ENCODE measurements around the gene GALNTL6. TPM values are rescaled to one million over a fixed set of nuclear protein-coding genes. Genes with fewer than 3 reads are reported as not detected.

Gene GALNTL6
- total and polyA plus RNA-seq, 2 of the 4 experiments (the other 2 are of a cell fraction): under 0.01 TPM; not detected in 1

DNA sequence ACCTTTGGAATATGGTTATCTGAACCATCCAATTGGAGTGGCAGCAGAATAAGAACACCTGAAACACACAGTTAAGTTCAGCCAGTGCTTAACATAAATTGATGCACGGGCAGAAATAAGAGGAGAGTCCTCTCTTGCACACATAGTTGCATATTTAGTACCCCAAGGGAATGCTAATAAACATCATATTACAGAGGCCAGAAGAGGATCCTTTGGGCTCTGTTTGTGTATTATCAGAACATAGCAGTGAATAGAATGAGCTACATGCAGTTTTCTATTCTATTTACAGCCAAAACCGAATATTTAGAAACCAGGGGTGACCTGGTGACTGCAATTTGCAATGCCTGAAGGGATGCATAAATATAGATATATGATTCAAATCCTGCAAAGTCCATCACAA lies 1054.6 kb downstream of the GALNTL6 start:
- BruUV-seq (replicated peaks): no TSS peak
- dilution Hi-C loops (cut with HindIII; ENCODE audit: low sequenced_read_pairs, unreplicated experiment): no loop called here

More for the DNA sequence above, 1054.6 kb downstream of the GALNTL6 start:
- Histone ChIP-seq H2AK5ac (ENCODE audit: low read depth, low read length) (no peak overlapping the region), H3K36me3 (ENCODE audit: control insufficient read depth, insufficient read depth, low read length) (no peaks in the 10 kb centered on the region), H2BK20ac (ENCODE audit: low read depth, low read length) (no peak overlapping the region), H4K5ac (ENCODE audit: low read depth, low read length) (no peak overlapping the region), H3K4ac (ENCODE audit: low read depth, low read length) (no peak overlapping the region), H3K4me2 (ENCODE audit: low read depth, low read length) (no peak overlapping the region), H2AFZ (replicated peaks; ENCODE audit: low read length, poor library complexity) (no peak overlapping the region), H2AK9ac (replicated peaks; ENCODE audit: low read depth, low read length, poor library complexity) (no peak overlapping the region), H3K23ac (ENCODE audit: low read depth, low read length) (no peak overlapping the region), H3K9me3 (ENCODE audit: control insufficient read depth, insufficient read depth, low read length) (no peaks in the 10 kb centered on the region), H3K18ac (ENCODE audit: low read depth, low read length) (no peak overlapping the region), H3K9me1 (ENCODE audit: insufficient read depth, low read length) (no peaks in the 10 kb centered on the region), H4K8ac (ENCODE audit: low read depth in 2 of 2, low read length in 2 of 2) (no peak overlapping the region), H3K14ac (replicated peaks; ENCODE audit: low read depth, low read length) (no peak overlapping the region), H2BK120ac (ENCODE audit: low read depth, low read length) (no peak overlapping the region), H3K4me3 (ENCODE audit: insufficient read depth, low read depth, low read length) (no peak overlapping the region), H3K27ac (ENCODE audit: insufficient read depth, low read length) (no peak overlapping the region), H3K9ac (ENCODE audit: low read depth, low read length) (no peak overlapping the region), H3K27me3 (ENCODE audit: control insufficient read depth, insufficient read depth, low read length) (no peaks in the 10 kb centered on the region; the same call in 1 of the 2 replicates), H2BK15ac (ENCODE audit: low read depth, low read length) (no peak overlapping the region), H3K79me1 (ENCODE audit: low read depth in 1 of 2, low read length in 2 of 2) (no peaks in the 10 kb centered on the region), H4K20me1 (ENCODE audit: insufficient read depth, low read length) (no peaks in the 10 kb centered on the region), H3K56ac (ENCODE audit: extremely low read depth, insufficient read depth, low read length) (no peak overlapping the region), H4K91ac (ENCODE audit: insufficient read depth, low read depth, low read length) (no peak overlapping the region), H3K4me1 (ENCODE audit: control insufficient read depth, insufficient read depth, low read length) (no peaks in the 10 kb centered on the region), H2BK5ac (ENCODE audit: low read depth, low read length, poor library complexity, severe bottlenecking) (no peak overlapping the region)
- WGBS, 2 experiments (ENCODE audit: extremely low coverage in 2 of 2, insufficient read length in 1 of 2): no CpG with 5 or more reads among the region's 2 CpGs
- POLR2A ChIA-PET (ENCODE audit: unreplicated experiment): no interaction called here
- intact Hi-C loops (cut with micrococcal nuclease) (no loop called here), in situ Hi-C loops (cut with MboI; ENCODE audit: low sequenced_read_pairs) (no loop called here)
- no peak for DNase-seq
- CTCF ChIA-PET: no interaction called here
- ATAC-seq (ENCODE audit: low read depth): no peak
- TF ChIP-seq, protein P1, sequence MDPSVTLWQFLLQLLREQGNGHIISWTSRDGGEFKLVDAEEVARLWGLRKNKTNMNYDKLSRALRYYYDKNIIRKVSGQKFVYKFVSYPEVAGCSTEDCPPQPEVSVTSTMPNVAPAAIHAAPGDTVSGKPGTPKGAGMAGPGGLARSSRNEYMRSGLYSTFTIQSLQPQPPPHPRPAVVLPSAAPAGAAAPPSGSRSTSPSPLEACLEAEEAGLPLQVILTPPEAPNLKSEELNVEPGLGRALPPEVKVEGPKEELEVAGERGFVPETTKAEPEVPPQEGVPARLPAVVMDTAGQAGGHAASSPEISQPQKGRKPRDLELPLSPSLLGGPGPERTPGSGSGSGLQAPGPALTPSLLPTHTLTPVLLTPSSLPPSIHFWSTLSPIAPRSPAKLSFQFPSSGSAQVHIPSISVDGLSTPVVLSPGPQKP (IDR thresholded peaks at IDR 0.05; ENCODE audit: borderline replicate concordance, low read depth, low read length): no peak
- TF ChIP-seq MXI1 (IDR thresholded peaks at IDR 0.05; ENCODE audit: borderline replicate concordance, low read depth, low read length) (no peak), BHLHE40 (IDR thresholded peaks at IDR 0.05; ENCODE audit: low read depth, low read length) (no peak)
